CD4-positive, CD25-positive, alpha-beta regulatory T cell (primary cell): Measurements from ENCODE around the gene GLI3. TPM values are rescaled to one million over a fixed set of nuclear protein-coding genes. Genes with fewer than 3 reads are reported as not detected.

Source experiments
- ATAC-seq, 2 donors: fragments of 150-1000 bp; cut with Tn5 transposase; one replicate each; pipeline ENCODE4 v1.10.0; 2021; ENCODE audit warnings: low read depth in 2 of 2, moderate number of reproducible peaks in 2 of 2, moderate library complexity in 1 of 2
- DNase-seq, 3 donors: peaks; one replicate each; pipeline versions ENCODE4 v3.0.0 to v3.0.0-alpha.2; 2012 to 2022; ENCODE audit warnings: mixed read lengths in 1 of 3
- H3K27ac ChIP-seq: one replicate; pipeline ENCODE4 v1.7.0; 2013; ENCODE audit warnings: mild to moderate bottlenecking, low read length; ENCODE audit not compliant: insufficient read depth, poor library complexity, severe bottlenecking
- H3K27me3 ChIP-seq: one replicate; pipeline ENCODE4 v1.7.0; 2013; ENCODE audit warnings: low read length; ENCODE audit not compliant: control insufficient read depth, insufficient read depth
- H3K36me3 ChIP-seq: one replicate; pipeline ENCODE4 v1.7.0; 2013; ENCODE audit warnings: mild to moderate bottlenecking, low read length, moderate library complexity; ENCODE audit not compliant: control insufficient read depth, insufficient read depth
- H3K4me1 ChIP-seq: 2 replicates; pipeline ENCODE4 v1.7.0; 2013; ENCODE audit warnings: mild to moderate bottlenecking, low read length; ENCODE audit not compliant: insufficient read depth, control insufficient read depth, poor library complexity, severe bottlenecking
- H3K4me3 ChIP-seq: one replicate; pipeline ENCODE4 v1.7.0; 2013; ENCODE audit warnings: low read depth, mild to moderate bottlenecking, low read length, moderate library complexity
- H3K9me3 ChIP-seq, 2 experiments: 1 replicate in 1 of 2; 2 replicates in 1 of 2; pipeline ENCODE4 v1.7.0; 2013; ENCODE audit warnings: low read length in 2 of 2, mild to moderate bottlenecking in 1 of 2, moderate library complexity in 1 of 2; ENCODE audit not compliant: control insufficient read depth in 2 of 2
- H3K27ac Mint-ChIP-seq, 3 donors: one replicate each; pipeline ENCODE4 v1.8.0; 2020 to 2022; ENCODE audit warnings: mild to moderate bottlenecking in 3 of 3, mixed read lengths in 3 of 3, moderate library complexity in 2 of 3
- H3K27me3 Mint-ChIP-seq: one replicate; pipeline ENCODE4 v1.8.0; 2022; ENCODE audit warnings: mild to moderate bottlenecking, mixed read lengths
- H3K36me3 Mint-ChIP-seq: one replicate; pipeline ENCODE4 v1.8.0; 2020; ENCODE audit warnings: mixed read lengths
- H3K4me1 Mint-ChIP-seq, 4 donors: one replicate each; pipeline ENCODE4 v1.8.0; 2020 to 2022; ENCODE audit warnings: mixed read lengths in 4 of 4, mild to moderate bottlenecking in 1 of 4
- H3K4me3 Mint-ChIP-seq, 4 donors: one replicate each; pipeline ENCODE4 v1.8.0; 2020 to 2022; ENCODE audit warnings: mild to moderate bottlenecking in 4 of 4, mixed read lengths in 4 of 4, moderate library complexity in 3 of 4
- H3K9me3 Mint-ChIP-seq, 7 donors: one replicate each; pipeline ENCODE4 v1.8.0; 2020 to 2022; ENCODE audit warnings: mixed read lengths in 7 of 7, mild to moderate bottlenecking in 3 of 7, moderate library complexity in 2 of 7
- polyA plus RNA-seq, 4 donors: library from polyadenylated mRNA; unstranded; fragments of 300-500 nt; fragmentation: Illumina TruSeq; gene quantifications; one replicate each; pipeline ENCODE4 v1.2.3, GENCODE V29; 2021
- total RNA-seq: library from RNA; stranded (reverse); gene quantifications from one replicate; pipeline ENCODE4 v1.2.3, GENCODE V29; 2022

GLI3 gene
- total and polyA plus RNA-seq, 5 donors from 2014 or later, result not detected

DNA sequence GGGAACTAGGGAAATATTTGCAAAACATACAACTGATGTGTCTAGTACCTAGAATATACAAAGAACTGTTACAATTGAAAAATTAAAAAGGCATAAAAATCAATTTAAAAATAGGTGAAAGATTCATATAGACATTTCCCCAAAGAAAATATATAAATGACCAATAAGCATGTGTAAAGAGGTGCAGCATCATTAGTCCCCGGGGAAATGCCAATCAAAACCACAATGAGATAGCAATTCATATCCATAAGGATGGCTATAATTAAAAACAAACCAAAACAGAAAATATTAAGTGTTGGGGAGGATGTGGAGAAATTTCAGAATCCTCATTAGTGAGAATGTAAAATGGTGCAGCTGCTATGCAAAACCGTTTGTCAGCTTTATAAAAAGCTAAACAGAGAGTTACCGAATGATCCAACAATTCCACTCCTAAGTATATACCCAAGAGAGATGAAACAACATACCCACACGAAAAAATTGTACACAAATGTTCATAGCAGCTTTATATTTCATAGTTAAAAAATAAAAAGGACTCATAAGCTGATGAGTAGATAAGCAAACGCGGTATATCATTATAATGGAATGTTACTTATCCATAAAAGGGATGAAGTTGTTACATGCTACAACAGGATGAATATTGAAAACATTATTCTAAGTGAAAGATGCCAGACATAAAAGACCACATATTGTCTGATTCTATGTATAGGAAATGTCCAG lies 324.0 kb downstream of the GLI3 start:
- Histone ChIP-seq H3K36me3 (no peaks in the 10 kb centered on the region), H3K27me3 (no peaks in the 10 kb centered on the region), H3K27ac (no peak overlapping the region), H3K4me3 (no peak overlapping the region), H3K9me3 (no peaks in the 10 kb centered on the region), H3K4me1 (no peaks in the 10 kb centered on the region)
- no peaks in the 10 kb centered on the region for H3K36me3 Mint-ChIP-seq
- H3K9me3 Mint-ChIP-seq, result peaks cover 0 to 2% (median 0%) of the 10 kb centered on the region in 7 donors
- H3K27ac Mint-ChIP-seq, result no peak overlapping the region
- H3K27me3 Mint-ChIP-seq, result no peaks in the 10 kb centered on the region
- ATAC-seq, result no peak
- H3K4me1 Mint-ChIP-seq, result no peaks in the 10 kb centered on the region
- no peak for DNase-seq
- no peak overlapping the region for H3K4me3 Mint-ChIP-seq

DNA sequence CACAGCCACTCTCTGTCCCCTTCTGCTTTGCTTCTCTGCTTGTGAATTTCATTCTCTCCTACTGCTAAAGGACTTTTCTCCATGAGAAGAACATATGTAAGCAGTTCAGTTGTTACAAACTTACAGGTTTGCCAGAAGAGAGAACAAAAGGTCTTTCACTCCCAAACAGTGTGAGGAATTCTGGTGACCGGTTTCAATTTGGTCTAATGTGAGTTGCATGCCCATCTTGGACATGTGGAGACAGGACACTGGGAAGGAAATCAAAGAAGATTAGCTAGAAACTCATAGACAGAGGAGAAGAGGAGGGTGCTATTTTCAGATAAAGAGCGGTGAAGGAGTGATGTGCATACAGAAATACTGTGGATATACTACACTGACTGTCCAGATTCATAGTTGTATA lies 324.6 kb downstream of the GLI3 start:
- Mint-ChIP-seq H3K36me3 (no peaks in the 10 kb centered on the region), H3K27me3 (no peaks in the 10 kb centered on the region), H3K27ac (no peak overlapping the region), H3K9me3 (peaks cover 0 to 2% (median 0%) of the 10 kb centered on the region in 7 donors), H3K4me1 (no peaks in the 10 kb centered on the region), H3K4me3 (no peak overlapping the region)
- Histone ChIP-seq H3K9me3 (no peaks in the 10 kb centered on the region), H3K27me3 (no peaks in the 10 kb centered on the region), H3K4me3 (no peak overlapping the region), H3K36me3 (no peaks in the 10 kb centered on the region), H3K27ac (no peak overlapping the region), H3K4me1 (no peaks in the 10 kb centered on the region)
- DNase-seq (no peak), ATAC-seq (no peak)

DNA sequence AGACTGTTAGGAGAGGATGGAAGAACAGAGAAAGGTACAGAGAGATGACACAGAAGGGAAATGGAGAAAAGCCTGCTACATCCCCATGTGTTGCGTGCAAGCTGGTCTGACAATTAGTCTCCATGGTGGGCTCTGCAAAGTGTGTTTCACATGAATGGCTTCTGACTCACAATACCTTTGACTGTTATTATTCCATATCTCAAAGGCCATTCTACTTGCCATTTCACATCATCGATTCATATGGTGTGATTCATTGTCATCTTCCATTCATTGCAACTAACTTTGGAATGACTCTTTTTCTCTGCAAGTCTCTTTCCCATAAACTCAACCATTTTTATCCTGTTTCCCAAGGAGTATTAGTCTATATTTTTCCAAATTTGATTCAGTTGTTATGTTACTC lies 325.2 kb downstream of the GLI3 start:
- Mint-ChIP-seq H3K36me3 (no peaks in the 10 kb centered on the region), H3K27ac (peak overlapping the region in 1 of 3 donors; percentile 39), H3K4me3 (no peak overlapping the region), H3K4me1 (no peaks in the 10 kb centered on the region), H3K27me3 (no peaks in the 10 kb centered on the region), H3K9me3 (peaks cover 0 to 2% (median 0%) of the 10 kb centered on the region in 7 donors)
- DNase-seq (no peak), ATAC-seq (no peak)
- Histone ChIP-seq H3K4me1 (no peaks in the 10 kb centered on the region), H3K27ac (no peak overlapping the region), H3K36me3 (no peaks in the 10 kb centered on the region), H3K9me3 (no peaks in the 10 kb centered on the region), H3K27me3 (no peaks in the 10 kb centered on the region), H3K4me3 (no peak overlapping the region)
